ENCODE data around the gene BRSK2. TPM values are rescaled to one million over a fixed set of nuclear protein-coding genes. Genes with fewer than 3 reads are reported as not detected.
"Not testable (repeated sequence)": the region's sequence is repeated elsewhere in the genome, so short reads cannot be mapped to it uniquely, and the experiment has no call there.

BRSK2 gene
- 1 to 10 TPM in 1 of 4 donors, under 1 TPM in 3; 0.41 to 1.5 (median 0.71) TPM for polyA plus RNA-seq (ENCODE audit: insufficient read length in 4 of 4)

DNA sequence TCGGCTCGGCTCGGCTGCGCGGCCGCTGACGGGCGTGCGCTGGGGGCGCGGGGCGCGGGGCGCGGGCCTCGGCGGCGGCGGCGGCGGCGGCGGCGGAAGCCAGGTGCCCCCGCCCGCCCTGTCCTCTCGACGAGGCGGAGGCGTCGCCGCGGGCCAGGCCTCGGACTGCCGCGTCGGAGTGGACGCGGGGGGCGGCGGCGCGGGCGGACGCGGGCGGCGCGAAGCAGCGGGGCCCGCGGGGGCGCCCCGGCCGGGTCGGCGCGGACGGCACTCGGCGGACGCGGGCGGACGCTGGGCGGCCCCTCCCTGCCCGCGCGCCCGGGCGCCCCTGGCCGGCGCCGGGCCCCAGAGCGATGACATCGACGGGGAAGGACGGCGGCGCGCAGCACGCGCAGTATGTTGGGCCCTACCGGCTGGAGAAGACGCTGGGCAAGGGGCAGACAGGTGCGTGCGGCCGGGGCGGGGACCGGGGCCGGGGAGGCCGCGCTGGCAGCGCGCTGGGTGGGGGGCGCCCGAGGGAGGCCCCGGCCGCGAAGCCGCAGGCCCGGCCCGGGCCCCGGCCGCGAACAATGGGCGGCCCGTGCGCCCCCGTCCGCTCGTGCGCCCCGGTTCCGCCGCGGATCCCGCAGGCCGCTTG is at the start of gene BRSK2:
TSS of gene BRSK2 (plus strand) at position 3 of the 637 bp plus-strand sequence. CDS start at position 354, 351 bp downstream.
- DNase-seq (ENCODE audit: low read depth in 4 of 4, low spot score in 2 of 4), result no peak

DNA sequence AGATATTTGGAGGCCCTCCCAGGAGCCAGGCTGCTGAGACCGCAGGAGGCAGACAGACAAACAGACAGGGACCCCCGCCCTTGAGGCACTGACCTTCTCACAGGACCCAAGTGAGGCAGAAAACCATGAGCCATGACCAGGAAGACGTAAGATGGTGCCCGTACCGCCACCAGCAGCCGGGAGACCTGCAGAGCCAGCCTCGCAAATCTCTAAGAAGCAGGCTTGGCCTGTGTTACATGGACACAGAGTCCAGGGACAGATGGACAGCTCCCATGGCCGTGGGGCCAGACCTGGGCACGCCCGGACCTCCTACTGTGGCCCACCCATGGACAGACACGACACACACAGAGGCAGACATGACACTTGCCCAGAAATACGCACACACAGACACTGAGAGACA is 49.6 kb upstream of the BRSK2 start:
- DNase-seq (ENCODE audit: low read depth in 4 of 4, low spot score in 2 of 4), result no peak

DNA sequence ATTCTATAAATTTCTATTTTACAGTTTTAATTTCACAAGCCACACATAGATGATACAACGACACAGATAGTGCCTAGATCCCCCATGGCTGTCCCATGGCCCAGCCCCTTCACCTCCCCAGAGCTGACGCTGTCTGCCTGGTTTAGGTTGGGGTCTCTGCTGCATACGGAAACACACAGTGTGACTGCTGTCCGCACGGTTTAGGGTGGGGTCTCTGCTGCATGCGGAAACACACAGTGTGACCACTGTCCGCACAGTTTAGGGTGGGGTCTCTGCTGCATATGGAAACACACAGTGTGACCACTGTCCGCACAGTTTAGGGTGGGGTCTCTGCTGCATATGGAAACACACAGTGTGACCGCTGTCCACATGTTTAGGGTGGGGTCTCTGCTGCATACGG is 48.5 kb upstream of the BRSK2 start:
- DNase-seq (ENCODE audit: low read depth in 4 of 4, low spot score in 2 of 4), result not testable (repeated sequence)

DNA sequence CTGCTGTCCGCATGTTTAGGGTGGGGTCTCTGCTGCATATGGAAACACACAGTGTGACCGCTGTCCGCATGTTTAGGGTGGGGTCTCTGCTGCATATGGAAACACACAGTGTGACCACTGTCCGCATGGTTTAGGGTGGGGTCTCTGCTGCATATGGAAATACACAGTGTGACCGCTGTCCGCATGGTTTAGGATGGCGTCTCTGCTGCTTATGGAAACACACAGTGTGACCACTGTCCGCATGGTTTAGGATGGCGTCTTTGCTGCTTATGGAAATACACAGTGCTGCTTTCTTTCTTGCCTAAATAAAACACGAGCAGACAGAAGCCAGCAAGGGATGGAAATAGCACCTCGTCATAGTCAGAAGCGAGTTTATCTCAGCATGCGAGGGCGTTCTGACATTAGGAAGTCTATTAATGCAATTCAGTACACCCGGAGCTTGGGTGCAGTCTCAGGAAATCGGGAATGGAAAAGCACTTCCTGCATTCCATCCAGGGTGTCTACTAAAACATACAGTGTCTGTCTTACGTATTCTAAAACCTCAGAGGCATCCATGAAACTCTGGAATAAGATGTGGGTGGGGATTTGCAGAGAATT is 47.7 kb upstream of the BRSK2 start:
- DNase-seq (ENCODE audit: low read depth in 4 of 4, low spot score in 2 of 4), result no peak

DNA sequence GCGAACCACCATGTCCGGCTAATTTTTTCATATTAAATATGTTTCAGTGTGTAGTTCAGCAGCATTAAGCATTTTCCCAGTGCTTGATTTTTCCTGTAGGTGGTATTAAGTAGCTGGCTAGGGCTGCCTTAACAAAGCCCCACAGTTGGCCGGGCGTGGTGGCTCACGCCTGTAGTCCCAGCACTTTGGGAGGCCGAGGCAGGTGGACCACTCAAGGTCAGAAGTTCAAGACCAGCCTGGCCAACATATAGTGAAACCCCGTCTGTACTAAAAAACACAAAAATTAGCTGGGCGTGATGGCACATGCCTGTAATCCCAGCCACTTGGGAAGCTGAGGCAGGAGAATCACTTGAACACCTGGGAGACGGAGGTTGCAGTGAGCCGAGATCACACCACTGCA is 46.8 kb upstream of the BRSK2 start:
- no peak for DNase-seq (ENCODE audit: low read depth in 4 of 4, low spot score in 2 of 4)

DNA sequence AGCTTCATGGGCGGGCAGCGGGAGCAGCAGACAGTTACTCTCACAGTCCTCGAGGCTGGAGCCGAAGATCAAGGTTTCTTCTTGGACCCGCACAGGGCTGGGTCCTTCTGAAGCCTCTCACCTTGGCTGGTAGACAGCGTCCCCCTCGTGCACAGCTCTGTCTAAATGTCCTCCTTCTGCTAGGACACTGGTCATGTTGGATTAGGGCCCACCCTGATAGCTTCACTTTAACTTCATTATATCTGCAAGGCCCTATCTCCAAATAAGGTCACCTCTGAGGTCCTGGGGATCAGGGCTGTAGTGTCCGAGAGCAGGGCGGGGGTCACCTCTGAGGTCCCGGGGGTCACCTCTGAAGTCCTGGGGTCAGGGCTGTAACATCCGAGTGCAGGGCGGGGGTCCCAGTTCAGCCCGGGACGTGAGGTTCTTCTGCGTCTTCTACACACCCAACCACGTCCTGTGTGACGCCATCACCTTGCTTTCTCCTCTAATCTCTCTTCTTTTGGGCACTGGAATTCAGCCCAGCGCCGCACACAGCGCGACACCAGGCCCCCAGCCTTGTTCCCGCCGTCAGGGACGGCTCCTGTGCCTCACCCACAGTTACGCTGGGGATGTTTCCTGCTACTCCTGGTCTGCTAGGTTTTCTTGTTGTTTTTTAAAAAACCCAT is 46.2 kb upstream of the BRSK2 start:
- DNase-seq (ENCODE audit: low read depth in 4 of 4, low spot score in 2 of 4), result no peak

DNA sequence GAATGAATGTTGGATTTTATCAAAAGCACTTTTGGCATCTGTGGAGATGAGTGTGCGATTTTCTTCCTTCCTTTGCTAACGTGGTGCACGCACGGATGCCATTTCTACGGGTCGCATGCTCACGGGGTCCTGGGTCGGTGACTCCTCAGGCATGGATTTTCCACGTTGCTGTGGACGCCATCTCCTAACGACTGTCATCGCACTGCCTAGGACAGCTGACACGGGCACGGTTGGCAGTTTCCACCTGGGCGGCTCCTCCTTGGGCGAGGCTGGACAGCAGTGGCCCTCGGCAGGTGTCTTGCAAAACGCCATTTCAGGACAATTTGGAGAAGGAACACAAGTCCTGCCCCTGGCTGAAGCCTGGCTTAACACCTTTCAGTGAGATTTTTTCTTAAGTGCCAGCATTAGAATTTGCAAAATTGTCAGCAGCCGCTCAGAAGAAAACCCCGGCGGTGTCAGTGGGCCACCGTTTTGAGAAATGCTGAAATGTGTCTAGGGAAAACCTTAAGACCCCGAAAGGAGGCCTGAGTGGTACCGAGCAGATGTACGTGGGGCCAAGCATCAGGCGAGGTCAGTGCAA is 45.6 kb upstream of the BRSK2 start:
- DNase-seq (ENCODE audit: low read depth in 4 of 4, low spot score in 2 of 4), result no peak

DNA sequence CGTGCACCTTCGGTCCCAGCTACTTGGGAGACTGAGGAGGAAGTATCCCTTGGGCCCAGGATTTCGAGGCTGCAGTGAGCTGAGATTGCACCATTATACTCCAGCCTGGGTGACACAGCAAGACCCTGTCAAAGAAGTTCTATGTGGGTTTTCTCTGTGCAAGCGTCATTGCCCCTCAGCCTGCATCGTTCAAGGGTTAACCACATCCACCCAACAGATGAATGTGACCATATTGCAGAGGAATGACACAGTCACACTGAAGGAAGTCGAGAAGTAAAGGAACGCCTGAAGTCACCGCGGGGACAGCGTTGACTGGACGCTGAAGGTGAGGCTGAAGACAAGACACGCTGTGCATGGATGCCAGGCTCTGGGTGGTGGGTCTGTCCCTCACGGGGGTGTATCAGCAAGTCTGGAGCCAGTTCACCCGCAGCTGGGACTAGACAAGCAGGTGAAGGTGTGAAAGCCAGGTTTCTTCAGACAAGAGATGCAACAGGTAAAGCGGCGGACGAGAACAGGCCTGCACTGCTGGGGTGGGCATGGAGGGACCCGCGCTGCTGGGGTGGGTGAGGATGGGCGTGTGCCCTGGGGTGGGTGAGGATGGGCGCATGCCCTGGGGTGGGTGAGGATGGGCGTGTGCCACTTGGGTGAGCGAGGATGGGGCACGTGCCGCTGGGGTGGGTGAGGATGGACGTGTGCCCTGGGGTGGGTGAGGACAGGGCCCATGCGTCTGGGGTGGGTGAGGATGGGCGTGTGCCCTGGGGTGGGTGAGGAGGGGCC is 43.8 kb upstream of the BRSK2 start:
- DNase-seq (ENCODE audit: low read depth in 4 of 4, low spot score in 2 of 4), result no peak

DNA sequence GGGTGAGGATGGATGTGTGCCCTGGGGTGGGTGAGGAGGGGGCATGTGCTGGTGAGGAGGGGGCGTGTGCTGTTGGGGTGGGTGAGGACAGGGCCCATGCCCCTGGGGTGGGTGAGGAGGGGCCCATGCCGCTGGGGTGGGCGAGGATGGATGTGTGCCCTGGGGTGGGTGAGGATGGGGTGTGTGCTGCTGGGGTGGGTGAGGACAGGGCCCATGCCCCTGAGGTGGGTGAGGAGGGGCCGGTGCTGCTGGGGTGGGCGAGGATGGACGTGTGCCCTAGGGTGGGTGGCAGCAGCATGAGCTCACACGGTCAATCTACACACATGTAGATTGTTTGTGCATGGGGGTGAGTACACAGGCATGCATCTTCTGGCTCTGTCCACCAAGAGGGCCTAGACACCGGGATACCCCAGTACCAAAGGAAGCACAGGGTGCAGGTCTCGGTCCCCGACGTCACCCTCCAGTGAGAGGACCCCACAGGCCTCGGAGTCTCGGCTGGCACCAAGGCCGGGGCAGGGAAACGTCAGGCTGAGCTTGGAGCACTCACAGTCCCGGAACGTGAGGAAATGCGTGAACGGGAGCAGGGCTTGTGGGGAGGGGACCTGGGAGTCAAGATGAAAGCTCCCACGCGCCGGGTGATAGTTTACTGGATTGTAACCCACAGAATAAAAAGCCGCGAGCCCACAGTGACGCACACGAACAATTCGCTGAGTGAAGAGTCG is 42.9 kb upstream of the BRSK2 start:
- no peak for DNase-seq (ENCODE audit: low read depth in 4 of 4, low spot score in 2 of 4)

DNA sequence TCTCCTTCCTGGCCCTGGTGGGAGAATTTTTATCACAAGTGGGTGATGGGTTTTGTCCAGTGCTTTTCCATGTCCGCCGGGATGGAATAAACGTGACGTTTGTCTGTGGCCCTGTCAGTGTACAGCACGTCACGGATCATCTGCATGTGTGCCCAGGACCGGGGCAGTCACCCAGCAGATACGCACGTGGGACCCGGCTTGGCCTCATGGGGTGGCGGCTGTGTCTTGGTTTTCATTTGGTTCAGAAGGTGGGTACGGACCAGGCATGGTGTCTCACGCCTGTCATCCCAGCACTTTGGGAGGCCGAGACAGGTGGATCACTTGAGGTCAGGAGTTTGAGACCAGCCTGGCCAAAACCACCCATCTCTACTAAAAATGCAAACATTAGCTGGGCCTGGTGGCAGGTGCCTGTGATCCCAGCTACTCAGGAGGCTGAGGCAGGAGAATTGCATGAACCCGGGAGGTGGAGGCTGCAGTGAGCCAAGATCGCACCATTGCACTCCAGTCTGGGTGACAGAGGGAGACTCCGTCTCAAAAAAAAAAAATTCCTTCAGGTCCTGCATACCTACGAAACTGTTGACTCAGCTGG is 42.2 kb upstream of the BRSK2 start:
- DNase-seq (ENCODE audit: low read depth in 4 of 4, low spot score in 2 of 4), result not testable (repeated sequence)

DNA sequence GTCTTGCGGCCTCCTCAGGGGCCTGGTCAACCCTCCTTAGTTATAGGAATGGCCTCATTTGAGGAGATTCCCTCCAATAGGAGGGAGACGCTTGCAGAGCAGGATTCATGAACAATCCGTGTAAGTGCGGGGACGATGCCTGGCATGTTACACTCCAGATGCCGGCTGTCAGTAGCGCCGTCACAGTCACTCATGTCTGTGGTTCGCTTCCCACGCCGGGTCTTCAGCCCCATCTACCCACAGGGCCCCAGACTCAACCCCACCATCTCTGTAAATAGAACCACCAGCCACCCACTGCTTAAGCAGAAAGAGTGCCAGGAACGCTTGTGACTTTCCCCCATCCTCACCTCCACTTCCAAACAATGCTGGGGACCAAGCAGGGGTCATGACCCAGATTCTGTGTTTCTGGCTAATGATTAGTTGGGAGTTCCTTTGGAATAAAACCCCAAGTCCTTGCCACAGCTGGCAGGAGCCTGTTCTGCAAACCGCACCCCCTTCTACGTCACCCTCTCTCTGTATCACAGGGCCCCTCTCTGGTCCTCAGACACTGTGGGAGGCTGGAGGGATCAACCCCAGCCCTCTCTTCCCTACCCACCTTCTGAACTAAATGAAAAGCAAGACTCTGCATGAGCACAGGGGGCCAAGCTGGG is 41.5 kb upstream of the BRSK2 start:
- DNase-seq (ENCODE audit: low read depth in 4 of 4, low spot score in 2 of 4), result no peak

DNA sequence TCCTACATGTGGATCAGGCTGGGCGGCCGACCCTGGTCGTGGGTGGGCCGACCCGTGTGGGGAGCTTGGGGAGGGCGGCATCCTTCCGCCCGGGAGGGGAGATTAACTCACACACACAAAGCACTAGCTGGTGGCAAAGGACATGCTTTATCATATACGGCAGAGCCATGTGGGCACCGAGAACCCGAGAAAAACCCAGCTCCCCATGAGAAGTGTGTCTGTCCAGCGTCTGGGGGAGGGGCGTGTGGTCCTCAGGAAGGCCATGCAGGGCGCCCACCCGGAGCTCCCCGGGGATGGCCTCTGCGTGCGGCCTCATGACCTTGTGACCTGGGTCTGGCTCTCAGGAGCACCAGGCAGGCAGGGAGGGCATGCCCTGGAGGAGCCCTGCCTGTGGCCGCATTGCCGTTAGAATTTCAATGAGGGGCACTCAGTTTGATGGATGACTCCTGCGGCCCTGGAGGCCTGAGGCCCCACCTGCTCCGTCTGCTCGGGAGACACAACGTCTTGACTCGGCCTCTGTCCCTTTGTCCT is 40.9 kb upstream of the BRSK2 start:
- DNase-seq (ENCODE audit: low read depth in 4 of 4, low spot score in 2 of 4), result no peak

DNA sequence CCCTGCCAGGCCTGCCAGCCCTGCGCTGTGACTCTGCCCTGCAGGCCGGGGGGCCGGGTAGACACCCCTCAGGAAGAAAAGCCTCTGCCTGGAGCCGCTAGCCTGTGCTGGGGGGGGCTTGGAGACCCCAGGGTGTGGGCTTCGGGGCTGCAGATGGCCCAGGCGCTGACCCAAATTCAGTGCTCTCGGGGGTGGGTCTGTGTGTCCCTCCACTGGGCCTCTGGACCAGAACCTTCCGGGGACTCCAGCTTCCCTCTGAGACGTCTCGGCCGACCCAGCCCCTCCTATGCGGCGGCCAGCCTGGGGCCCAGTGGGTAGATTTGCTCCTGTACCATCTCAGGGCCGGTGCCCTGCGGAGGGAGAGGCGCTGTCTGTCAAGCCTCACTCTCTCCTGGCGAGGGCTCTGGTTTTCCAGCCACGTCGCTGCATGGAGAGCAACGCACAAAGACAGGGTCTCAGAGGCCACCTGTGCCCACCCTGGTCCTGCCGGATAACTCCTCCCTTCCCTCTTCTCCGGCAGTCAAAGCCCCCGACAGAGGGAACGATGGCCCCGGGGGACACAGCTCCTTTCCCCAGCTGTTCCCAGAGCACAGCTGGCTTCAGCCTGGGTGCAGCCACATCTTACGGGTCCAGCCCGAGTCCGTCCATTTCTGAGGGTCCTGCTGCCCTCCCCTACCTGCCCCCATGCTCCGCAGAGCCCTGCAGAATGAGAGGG is 40.2 kb upstream of the BRSK2 start:
- no peak for DNase-seq (ENCODE audit: low read depth in 4 of 4, low spot score in 2 of 4)

DNA sequence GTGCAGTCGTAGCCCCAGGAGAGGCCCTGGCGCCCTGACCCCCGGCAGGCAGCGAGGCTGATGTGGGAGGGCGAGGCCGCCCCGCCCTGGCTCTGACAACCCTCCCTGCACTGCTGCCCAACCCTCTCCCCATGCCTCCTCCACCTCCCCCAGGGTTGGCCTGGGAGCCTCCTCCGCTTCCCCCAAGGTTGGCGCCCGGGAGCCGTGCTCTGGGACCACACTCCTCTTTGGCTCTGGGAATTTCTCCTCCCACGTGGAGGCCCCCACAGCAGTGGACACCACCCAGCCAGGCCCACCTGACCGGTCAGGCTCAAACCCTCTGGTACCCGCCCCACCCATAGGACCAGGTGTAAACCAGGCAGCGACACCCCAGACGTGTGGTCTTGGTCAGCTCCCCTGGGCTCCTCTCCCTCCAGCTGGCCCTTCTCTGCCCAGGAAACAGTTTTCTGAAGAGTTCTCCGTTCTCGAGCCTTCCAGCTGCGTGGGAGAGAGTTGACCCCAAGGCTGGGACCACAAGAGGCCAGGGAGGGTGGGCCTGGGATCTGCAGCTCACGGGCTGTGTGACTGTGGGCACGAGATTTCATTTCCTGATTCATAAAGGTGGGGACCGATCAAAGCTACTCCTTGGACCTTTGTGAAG is 39.5 kb upstream of the BRSK2 start:
- DNase-seq (ENCODE audit: low read depth in 4 of 4, low spot score in 2 of 4), result no peak

DNA sequence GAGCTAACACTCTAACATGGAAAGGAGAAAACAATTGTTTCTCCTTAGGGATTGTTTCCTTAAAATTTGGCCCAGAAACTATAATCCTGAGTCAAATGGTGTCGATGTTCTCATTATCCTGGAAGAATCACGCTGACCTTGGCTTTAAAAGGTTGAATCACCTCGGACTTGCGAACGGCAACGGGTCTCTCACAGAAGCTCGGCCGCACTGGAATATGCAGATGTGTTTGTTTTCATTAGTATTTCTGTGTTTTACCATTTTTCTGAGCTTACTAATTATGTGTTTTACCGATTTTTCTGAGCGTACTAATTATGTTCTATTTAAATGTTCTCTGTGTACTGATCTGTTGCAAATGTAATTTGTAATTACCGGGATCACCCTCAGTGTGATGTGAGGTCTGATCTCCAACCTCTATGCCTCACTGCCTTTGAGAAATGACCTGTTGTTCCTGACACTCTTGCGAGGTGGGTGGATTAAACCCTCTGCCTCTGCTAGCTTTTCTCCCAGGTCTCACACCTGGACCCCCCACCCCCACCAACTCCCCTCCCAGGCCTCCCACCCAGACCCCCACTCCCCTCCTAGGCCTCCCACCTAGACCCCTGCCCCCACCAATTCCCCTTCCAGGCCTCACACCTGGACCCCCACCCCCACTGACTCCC is 38.3 kb upstream of the BRSK2 start:
- no peak for DNase-seq (ENCODE audit: low read depth in 4 of 4, low spot score in 2 of 4)

DNA sequence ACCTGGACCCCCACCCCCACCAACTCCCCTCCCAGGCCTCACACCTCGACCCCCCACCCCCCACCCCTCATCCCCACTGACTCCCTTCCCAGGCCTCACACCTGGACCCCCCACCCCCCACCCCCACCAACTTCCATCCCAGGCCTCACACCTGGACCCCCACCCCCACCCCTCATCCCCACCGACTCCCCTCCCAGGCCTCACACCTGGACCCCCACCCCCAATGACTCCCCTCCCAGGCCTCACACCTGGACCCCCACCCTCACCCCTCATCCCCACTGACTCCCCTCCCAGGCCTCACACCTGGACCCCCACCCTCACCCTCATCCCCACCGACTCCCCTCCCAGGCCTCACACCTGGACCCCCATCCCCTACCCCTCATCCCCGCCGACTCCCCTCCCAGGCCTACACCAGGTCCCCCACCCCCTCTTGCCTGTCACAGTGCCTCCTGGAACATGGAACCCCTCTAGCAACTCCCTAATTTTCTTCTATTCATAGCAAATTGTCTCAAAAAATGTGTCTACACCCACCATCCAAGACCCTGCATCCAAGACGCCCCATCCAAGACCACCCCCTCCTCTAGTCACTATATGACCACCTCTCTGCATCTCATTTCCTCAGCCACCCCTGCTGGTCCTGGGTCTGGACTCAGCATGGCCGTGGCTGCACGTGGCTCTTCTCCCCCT is 36.9 kb upstream of the BRSK2 start:
- no peak for DNase-seq (ENCODE audit: low read depth in 4 of 4, low spot score in 2 of 4)
